HEK293 (cell line): ENCODE results near the gene OVOL3.

Source experiments
- GLI4 ChIP-seq: fragments of 450-650 bp; formaldehyde crosslinking; IDR thresholded peaks from 2 replicates; pipeline ENCODE4 v1.5.1; 2016; ENCODE audit warnings: missing biosample characterization, missing genetic modification characterization
- KLF10 ChIP-seq: fragments of 450-650 bp; IDR thresholded peaks from 2 replicates; pipeline ENCODE4 v1.5.1; 2018; ENCODE audit warnings: missing biosample characterization, mild to moderate bottlenecking, missing genetic modification characterization
- KLF17 ChIP-seq: fragments of 450-650 bp; formaldehyde crosslinking; IDR thresholded peaks from 2 replicates; pipeline ENCODE4 v1.5.1; 2016; ENCODE audit warnings: missing biosample characterization, missing genetic modification characterization
- OSR2 ChIP-seq: fragments of 450-650 bp; formaldehyde crosslinking; IDR thresholded peaks from 2 replicates; pipeline ENCODE4 v1.5.1; 2016; ENCODE audit warnings: missing biosample characterization, missing genetic modification characterization
- PRDM6 ChIP-seq: fragments of 450-650 bp; formaldehyde crosslinking; IDR thresholded peaks from 2 replicates; pipeline ENCODE4 v1.5.1; 2017; ENCODE audit warnings: missing biosample characterization, missing genetic modification characterization
- RBAK ChIP-seq: fragments of 450-650 bp; formaldehyde crosslinking; IDR thresholded peaks from 2 replicates; pipeline ENCODE4 v1.5.1; 2016; ENCODE audit warnings: missing biosample characterization, missing genetic modification characterization
- TCF7L2 ChIP-seq: IDR thresholded peaks from 2 replicates; pipeline ENCODE4 v1.6.1; 2011; ENCODE audit warnings: low read depth, mild to moderate bottlenecking, inconsistent platforms, low read length, moderate library complexity, borderline replicate concordance
- TRIM28 ChIP-seq: IDR thresholded peaks from 2 replicates; pipeline ENCODE4 v1.6.1; 2011; ENCODE audit warnings: low read length, control low read depth, borderline replicate concordance
- ZBTB1 ChIP-seq: fragments of 450-650 bp; formaldehyde crosslinking; IDR thresholded peaks from 2 replicates; pipeline ENCODE4 v1.5.1; 2016; ENCODE audit warnings: missing biosample characterization, missing genetic modification characterization
- ZBTB20 ChIP-seq: fragments of 450-650 bp; formaldehyde crosslinking; IDR thresholded peaks from 2 replicates; pipeline ENCODE4 v1.5.1; 2016; ENCODE audit warnings: missing biosample characterization, missing genetic modification characterization
- ZFP69B ChIP-seq: fragments of 450-650 bp; formaldehyde crosslinking; IDR thresholded peaks from 2 replicates; pipeline ENCODE4 v1.5.1; 2016; ENCODE audit warnings: missing biosample characterization, missing genetic modification characterization
- ZNF148 ChIP-seq: fragments of 450-650 bp; formaldehyde crosslinking; IDR thresholded peaks from 2 replicates; pipeline ENCODE4 v1.5.0; 2017; ENCODE audit warnings: missing biosample characterization, missing genetic modification characterization, borderline replicate concordance
- ZNF302 ChIP-seq: fragments of 450-650 bp; formaldehyde crosslinking; IDR thresholded peaks from 2 replicates; pipeline ENCODE4 v1.5.1; 2016; ENCODE audit warnings: missing biosample characterization, missing genetic modification characterization, low read depth
- ZNF335 ChIP-seq: fragments of 450-650 bp; formaldehyde crosslinking; conservative IDR thresholded peaks from 2 replicates; pipeline ENCODE4 v1.5.1; 2016; ENCODE audit warnings: missing biosample characterization, missing genetic modification characterization
- ZNF473 ChIP-seq: fragments of 450-650 bp; formaldehyde crosslinking; IDR thresholded peaks from 2 replicates; pipeline ENCODE4 v1.5.1; 2017; ENCODE audit warnings: missing biosample characterization, missing genetic modification characterization
- ZNF48 ChIP-seq: fragments of 450-650 bp; formaldehyde crosslinking; IDR thresholded peaks from 2 replicates; pipeline ENCODE4 v1.5.1; 2016; ENCODE audit warnings: missing biosample characterization, missing genetic modification characterization
- ZNF510 ChIP-seq: fragments of 450-650 bp; formaldehyde crosslinking; IDR thresholded peaks from 2 replicates; pipeline ENCODE4 v1.5.1; 2018; ENCODE audit warnings: mild to moderate bottlenecking, missing genetic modification characterization, missing biosample characterization; ENCODE audit not compliant: insufficient replicate concordance
- ZNF561 ChIP-seq: fragments of 450-650 bp; IDR thresholded peaks from 2 replicates; pipeline ENCODE4 v1.5.1; 2018; ENCODE audit warnings: missing biosample characterization, missing genetic modification characterization, borderline replicate concordance
- ZNF624 ChIP-seq: fragments of 450-650 bp; formaldehyde crosslinking; IDR thresholded peaks from 2 replicates; pipeline ENCODE4 v1.5.1; 2017; ENCODE audit warnings: missing biosample characterization, missing genetic modification characterization
- ZNF645 ChIP-seq: fragments of 450-650 bp; formaldehyde crosslinking; IDR thresholded peaks from 2 replicates; pipeline ENCODE4; 2016; ENCODE audit warnings: missing biosample characterization, missing genetic modification characterization
- ZNF776 ChIP-seq: fragments of 450-650 bp; formaldehyde crosslinking; IDR thresholded peaks from 2 replicates; pipeline ENCODE4 v1.5.0; 2017; ENCODE audit warnings: missing biosample characterization, missing genetic modification characterization, borderline replicate concordance
- ZNF777 ChIP-seq: fragments of 450-650 bp; formaldehyde crosslinking; IDR thresholded peaks from 2 replicates; pipeline ENCODE4 v1.5.1; 2017; ENCODE audit warnings: missing biosample characterization, missing genetic modification characterization, borderline replicate concordance
- ZNF792 ChIP-seq: fragments of 450-650 bp; formaldehyde crosslinking; IDR thresholded peaks from 2 replicates; pipeline ENCODE4 v1.5.1; 2016; ENCODE audit warnings: missing biosample characterization, missing genetic modification characterization
- ZSCAN16 ChIP-seq: fragments of 450-650 bp; formaldehyde crosslinking; IDR thresholded peaks from 2 replicates; pipeline ENCODE4 v1.5.1; 2016; ENCODE audit warnings: missing biosample characterization, missing genetic modification characterization
- ZXDB ChIP-seq: fragments of 450-650 bp; formaldehyde crosslinking; IDR thresholded peaks from 2 replicates; pipeline ENCODE4 v1.5.1; 2016; ENCODE audit warnings: missing biosample characterization, missing genetic modification characterization
- TF ChIP-seq, protein P1 (sequence below): fragments of 450-650 bp; formaldehyde crosslinking; IDR thresholded peaks from 2 replicates; pipeline ENCODE4 v1.5.1; 2016; ENCODE audit warnings: missing biosample characterization, missing genetic modification characterization
- TF ChIP-seq, protein P2 (sequence below): fragments of 450-650 bp; formaldehyde crosslinking; IDR thresholded peaks from 2 replicates; pipeline ENCODE4 v1.5.1; 2016; ENCODE audit warnings: missing biosample characterization, missing genetic modification characterization
- TF ChIP-seq, protein P3 (sequence below): fragments of 450-650 bp; formaldehyde crosslinking; IDR thresholded peaks from 2 replicates; pipeline ENCODE4 v1.5.1; 2017; ENCODE audit warnings: missing biosample characterization, missing genetic modification characterization

Gene OVOL3

DNA sequence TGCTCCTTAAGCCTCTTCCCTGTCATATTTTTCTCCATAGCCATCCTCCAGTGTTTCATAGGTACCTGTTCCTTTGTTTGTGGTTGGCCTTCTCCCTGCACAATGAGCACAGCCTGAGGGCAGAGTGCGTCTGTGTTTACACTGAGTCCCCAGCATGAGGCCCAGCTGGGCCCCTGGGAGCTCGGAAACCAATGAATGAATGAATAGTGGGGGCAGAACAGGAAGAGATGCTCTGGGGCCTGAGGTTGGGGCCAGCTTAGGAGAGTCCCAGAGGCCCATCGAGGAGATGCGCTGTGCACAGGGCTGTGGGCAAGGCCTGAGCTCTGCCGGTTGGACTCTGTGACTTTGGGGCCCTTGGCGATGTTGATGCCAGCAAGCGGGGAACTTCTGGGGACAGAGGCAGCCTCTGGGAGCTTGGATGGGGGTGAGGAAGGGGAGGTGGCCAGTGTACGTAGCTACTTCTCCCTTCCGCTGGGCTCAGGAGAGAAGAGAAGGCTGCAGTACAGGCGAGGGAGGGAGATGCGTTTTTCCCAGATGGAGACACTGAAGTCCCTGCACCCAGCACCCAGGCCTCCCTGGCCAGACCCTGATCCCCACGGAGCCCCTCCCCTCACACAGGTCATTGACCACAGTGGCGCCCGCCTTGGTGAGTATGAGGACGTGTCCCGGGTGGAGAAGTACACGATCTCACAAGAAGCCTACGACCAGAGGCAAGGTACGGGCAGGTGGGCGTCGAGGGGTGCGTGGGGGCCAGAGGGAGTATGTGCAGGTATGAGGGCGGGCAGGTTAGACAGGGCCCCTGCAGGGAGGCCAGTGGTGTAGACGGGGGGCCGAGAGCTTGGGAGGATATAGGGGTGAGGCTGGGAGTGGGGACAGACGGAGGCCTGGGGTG is 9.4 kb downstream of the OVOL3 start (continued):
- TF ChIP-seq ZNF561: no peak
- no peak for TF ChIP-seq GLI4 (tag by site-specific recombination)
- TF ChIP-seq ZSCAN16 (tag by site-specific recombination): no peak; the same call in 1 of the 2 replicates
- TF ChIP-seq TCF7L2: no peak
- no peak for TF ChIP-seq ZNF148 (tag by site-specific recombination)
- TF ChIP-seq TRIM28: peak; percentile 54; the same call in 1 of the 2 replicates
- TF ChIP-seq ZXDB: peak; percentile 62
- no peak for TF ChIP-seq ZBTB1
- TF ChIP-seq, protein P1, sequence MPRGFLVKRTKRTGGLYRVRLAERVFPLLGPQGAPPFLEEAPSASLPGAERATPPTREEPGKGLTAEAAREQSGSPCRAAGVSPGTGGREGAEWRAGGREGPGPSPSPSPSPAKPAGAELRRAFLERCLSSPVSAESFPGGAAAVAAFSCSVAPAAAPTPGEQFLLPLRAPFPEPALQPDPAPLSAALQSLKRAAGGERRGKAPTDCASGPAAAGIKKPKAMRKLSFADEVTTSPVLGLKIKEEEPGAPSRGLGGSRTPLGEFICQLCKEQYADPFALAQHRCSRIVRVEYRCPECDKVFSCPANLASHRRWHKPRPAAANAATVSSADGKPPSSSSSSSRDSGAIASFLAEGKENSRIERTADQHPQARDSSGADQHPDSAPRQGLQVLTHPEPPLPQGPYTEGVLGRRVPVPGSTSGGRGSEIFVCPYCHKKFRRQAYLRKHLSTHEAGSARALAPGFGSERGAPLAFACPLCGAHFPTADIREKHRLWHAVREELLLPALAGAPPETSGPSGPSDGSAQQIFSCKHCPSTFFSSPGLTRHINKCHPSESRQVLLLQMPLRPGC (tag by site-specific recombination): no peak
- 0 out of 2 replicates have a peak, but pooled peaks have one; percentile 33 for TF ChIP-seq OSR2 (tag by site-specific recombination)
- no peak for TF ChIP-seq ZNF510 (tag by site-specific recombination)
- TF ChIP-seq KLF10 (tag by site-specific recombination): no peak; the same call in 1 of the 2 replicates
- no peak for TF ChIP-seq PRDM6
- no peak for TF ChIP-seq ZNF335
- TF ChIP-seq ZNF48: no peak
- no peak for TF ChIP-seq RBAK (tag by site-specific recombination)
- TF ChIP-seq ZNF473 (tag by site-specific recombination): no peak
- no peak for TF ChIP-seq ZNF624 (tag by site-specific recombination)
- peak; percentile 57 for TF ChIP-seq ZBTB20 (tag by site-specific recombination)
- TF ChIP-seq ZNF645 (tag by site-specific recombination): no peak
- no peak for TF ChIP-seq KLF17 (tag by site-specific recombination)
- TF ChIP-seq, protein P2, sequence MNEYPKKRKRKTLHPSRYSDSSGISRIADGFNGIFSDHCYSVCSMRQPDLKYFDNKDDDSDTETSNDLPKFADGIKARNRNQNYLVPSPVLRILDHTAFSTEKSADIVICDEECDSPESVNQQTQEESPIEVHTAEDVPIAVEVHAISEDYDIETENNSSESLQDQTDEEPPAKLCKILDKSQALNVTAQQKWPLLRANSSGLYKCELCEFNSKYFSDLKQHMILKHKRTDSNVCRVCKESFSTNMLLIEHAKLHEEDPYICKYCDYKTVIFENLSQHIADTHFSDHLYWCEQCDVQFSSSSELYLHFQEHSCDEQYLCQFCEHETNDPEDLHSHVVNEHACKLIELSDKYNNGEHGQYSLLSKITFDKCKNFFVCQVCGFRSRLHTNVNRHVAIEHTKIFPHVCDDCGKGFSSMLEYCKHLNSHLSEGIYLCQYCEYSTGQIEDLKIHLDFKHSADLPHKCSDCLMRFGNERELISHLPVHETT (tag by site-specific recombination): no peak
- TF ChIP-seq ZFP69B: no peak
- no peak for TF ChIP-seq ZNF776
- no peak for TF ChIP-seq ZNF302
- TF ChIP-seq, protein P3, sequence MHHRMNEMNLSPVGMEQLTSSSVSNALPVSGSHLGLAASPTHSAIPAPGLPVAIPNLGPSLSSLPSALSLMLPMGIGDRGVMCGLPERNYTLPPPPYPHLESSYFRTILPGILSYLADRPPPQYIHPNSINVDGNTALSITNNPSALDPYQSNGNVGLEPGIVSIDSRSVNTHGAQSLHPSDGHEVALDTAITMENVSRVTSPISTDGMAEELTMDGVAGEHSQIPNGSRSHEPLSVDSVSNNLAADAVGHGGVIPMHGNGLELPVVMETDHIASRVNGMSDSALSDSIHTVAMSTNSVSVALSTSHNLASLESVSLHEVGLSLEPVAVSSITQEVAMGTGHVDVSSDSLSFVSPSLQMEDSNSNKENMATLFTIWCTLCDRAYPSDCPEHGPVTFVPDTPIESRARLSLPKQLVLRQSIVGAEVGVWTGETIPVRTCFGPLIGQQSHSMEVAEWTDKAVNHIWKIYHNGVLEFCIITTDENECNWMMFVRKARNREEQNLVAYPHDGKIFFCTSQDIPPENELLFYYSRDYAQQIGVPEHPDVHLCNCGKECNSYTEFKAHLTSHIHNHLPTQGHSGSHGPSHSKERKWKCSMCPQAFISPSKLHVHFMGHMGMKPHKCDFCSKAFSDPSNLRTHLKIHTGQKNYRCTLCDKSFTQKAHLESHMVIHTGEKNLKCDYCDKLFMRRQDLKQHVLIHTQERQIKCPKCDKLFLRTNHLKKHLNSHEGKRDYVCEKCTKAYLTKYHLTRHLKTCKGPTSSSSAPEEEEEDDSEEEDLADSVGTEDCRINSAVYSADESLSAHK (tag by site-specific recombination): no peak
- no peak for TF ChIP-seq ZNF777 (tag by site-specific recombination)
- no peak for TF ChIP-seq ZNF792
